Measurements from ENCODE around the gene TEX101.

The TEX101 gene

GRCh38 chr19:43455321-43456113 lies 40.8 kb downstream of the TEX101 start:
- ATAC-seq (no peak), DNase-seq (no peak)
- Mint-ChIP-seq H3K27me3 (no peaks in the 10 kb centered on the region), H3K4me3 (no peak overlapping the region), H3K27ac (peak overlapping the region in 1 of 2 donors; percentile 19), H3K4me1 (peaks cover 24% of the 10 kb centered on the region), H3K9me3 (peaks cover 7 to 9% of the 10 kb centered on the region in 2 donors)

DNA sequence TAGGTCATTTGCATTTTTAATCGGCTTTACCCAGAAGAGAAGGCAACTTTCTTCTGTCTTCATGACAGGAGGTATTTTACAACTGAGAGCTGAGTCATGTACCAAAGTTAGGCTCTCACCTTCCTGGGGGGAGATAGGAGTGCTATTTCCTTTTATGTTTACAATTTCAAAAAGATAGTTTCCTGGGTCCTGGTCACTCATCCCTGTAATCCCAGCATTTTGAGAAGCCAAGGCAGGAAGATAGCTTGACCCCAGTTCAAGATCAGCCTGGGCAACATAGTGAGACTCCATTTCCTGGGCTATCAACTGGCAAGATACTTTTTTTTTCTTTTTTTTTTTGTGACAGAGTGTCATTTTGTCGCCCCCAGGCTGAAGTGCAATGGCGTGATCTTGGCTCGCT lies 43.1 kb downstream of the TEX101 start:
- peaks cover 27% of the 10 kb centered on the region for H3K4me1 Mint-ChIP-seq
- ATAC-seq (no peak), DNase-seq (no peak)
- peaks cover under 1 to 1% of the 10 kb centered on the region in 2 donors for H3K9me3 Mint-ChIP-seq
- no peaks in the 10 kb centered on the region for H3K27me3 Mint-ChIP-seq
- no peak overlapping the region for H3K4me3 Mint-ChIP-seq
- H3K27ac Mint-ChIP-seq = peak overlapping the region in 1 of 2 donors; percentile 40

- Mint-ChIP-seq H3K4me1 (peaks cover 39% of the 10 kb centered on the region), H3K9me3 (no peaks in the 10 kb centered on the region), H3K4me3 (peak overlapping the region in 1 of 2 donors; percentile 57), H3K27me3 (no peaks in the 10 kb centered on the region), H3K27ac (no peak overlapping the region)
- ATAC-seq = no peak
- DNase-seq = no peak
Measured at GRCh38 chr19:43460362-43461016, 45.8 kb downstream of the TEX101 start.

DNA sequence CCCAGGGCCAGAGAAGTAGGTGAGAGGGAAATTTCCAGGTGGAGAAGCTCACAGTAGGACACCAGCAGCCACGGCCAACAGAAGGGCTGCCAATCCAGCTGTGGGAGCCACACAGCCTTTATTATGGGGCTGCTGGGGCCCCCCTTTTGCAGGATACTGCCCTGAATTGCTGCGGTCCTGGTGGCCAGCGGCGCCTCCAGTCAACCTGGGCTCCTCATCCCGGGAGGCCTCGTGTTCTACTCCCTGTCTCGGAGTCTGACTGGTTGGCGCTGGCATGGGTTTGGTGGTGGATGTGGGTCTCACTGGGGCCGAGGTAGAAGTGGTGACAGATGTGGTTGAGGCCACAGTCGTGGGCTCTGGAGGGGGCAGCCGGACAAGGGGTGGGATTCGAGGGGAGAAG lies 46.6 kb downstream of the TEX101 start:
- Mint-ChIP-seq H3K27ac (peak overlapping the region in 1 of 2 donors; percentile 73), H3K4me3 (peak overlapping the region in 1 of 2 donors; percentile 57), H3K9me3 (no peaks in the 10 kb centered on the region), H3K27me3 (no peaks in the 10 kb centered on the region), H3K4me1 (peaks cover 40% of the 10 kb centered on the region)
- ATAC-seq = no peak
- no peak for DNase-seq

DNA sequence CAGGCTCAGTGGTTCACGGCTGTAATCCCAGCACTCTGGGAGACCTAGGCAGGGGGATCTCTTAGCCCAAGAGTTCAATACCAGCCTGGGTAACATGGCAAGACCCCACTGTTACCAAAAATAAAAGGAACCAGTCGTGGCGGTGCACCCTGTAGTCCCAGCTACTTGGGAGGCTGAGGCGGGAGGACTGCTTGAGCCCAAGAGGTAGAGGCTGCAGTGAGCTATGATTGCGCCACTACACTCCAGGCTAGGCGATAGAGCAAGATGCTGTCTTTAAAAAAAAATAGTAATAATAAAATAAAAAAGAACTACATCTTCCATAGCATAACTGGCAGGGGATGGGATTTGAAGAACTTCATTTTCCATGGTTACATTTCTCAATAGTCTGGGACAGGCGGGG lies 47.7 kb downstream of the TEX101 start:
- Mint-ChIP-seq H3K27me3 (no peaks in the 10 kb centered on the region), H3K27ac (no peak overlapping the region), H3K4me3 (peak overlapping the region; percentile 86 to 91), H3K4me1 (peaks cover 44% of the 10 kb centered on the region), H3K9me3 (no peaks in the 10 kb centered on the region)
- ATAC-seq (no peak), DNase-seq (no peak)

- H3K4me1 Mint-ChIP-seq = peaks cover 49% of the 10 kb centered on the region
- no peaks in the 10 kb centered on the region for H3K27me3 Mint-ChIP-seq
- DNase-seq (no peak), ATAC-seq (no peak)
- no peaks in the 10 kb centered on the region for H3K9me3 Mint-ChIP-seq
- H3K4me3 Mint-ChIP-seq = peak overlapping the region; percentile 86 to 91
- peak overlapping the region; percentile 42 to 71 for H3K27ac Mint-ChIP-seq
Measured at GRCh38 chr19:43462785-43463380, 48.2 kb downstream of the TEX101 start.

DNA sequence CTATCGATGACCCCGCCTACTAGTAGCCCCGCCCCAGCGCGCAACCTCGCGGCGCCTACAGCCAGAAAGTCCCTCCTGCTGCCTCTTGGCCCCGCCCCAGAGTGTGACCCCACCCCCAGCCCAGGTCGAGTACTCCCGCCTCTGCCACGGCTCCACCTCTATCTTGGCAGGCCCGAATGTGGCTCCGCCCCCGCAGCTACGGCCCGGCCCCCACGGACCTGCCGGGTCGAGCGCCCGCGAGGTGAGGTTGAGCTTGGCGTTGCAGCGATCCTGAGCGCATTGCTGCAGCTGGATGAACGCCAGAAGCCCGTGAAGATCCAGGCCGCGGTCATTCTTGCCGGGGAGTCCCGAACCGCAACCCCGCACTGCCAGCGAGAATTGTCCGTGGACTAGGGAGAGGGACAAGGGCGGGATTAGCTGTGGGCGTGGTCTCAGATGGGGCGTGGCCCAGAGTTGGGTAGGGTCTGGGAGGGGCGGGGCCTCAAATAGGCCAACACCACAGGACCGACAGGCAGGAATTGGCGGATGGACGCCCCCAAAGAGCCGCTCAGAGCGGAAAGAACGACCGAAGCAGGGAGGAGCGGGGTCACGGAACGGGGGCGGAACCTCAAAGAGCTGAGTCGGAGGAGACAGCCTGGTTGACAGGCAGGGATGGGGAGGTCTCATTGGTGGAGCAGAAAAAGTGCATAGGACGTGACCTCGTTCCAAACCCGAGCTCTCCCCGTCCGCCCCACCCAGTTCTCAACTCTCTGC lies 48.9 kb downstream of the TEX101 start:
- no peaks in the 10 kb centered on the region for H3K27me3 Mint-ChIP-seq
- H3K4me1 Mint-ChIP-seq = peaks cover 56% of the 10 kb centered on the region
- DNase-seq = peak; percentile 98
- peak; percentile 89 for ATAC-seq
- H3K9me3 Mint-ChIP-seq = no peaks in the 10 kb centered on the region
- H3K4me3 Mint-ChIP-seq = peak overlapping the region; percentile 86 to 91
- H3K27ac Mint-ChIP-seq = peak overlapping the region; percentile 88 to 96

DNA sequence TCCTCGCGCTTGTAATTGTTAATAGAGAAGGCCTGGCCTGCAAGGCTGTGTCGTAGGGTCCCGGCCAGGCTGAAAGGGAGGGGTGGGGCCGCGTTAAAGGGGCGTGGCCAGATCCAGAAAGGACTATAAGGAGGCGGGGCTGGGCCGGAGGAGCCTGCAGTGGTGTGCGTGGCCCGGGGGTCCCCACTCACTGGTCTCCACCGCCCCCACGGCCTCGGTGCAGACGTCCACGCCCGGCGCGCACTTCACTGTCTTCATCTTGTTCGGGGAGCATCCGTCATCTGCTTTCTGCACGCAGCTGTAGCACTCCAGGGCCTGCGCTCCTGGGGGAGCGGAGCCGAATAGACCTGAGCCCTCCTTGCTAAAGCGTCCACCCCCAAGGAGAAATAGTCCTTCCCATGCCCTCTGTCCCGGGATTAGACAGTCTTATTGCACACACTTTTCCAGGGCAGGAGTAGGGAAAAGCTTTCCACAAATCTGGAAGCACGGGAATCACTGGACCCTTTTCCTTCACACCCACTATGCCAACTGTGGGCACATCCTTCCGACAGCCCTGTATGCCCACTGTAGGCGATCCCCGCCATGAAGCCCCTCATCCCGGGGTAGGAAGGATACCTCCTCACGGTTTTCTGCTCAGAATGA lies 49.6 kb downstream of the TEX101 start:
- H3K4me1 Mint-ChIP-seq = peaks cover 63% of the 10 kb centered on the region
- DNase-seq (no peak), ATAC-seq (peak; percentile 63)
- H3K4me3 Mint-ChIP-seq = peak overlapping the region; percentile 86 to 91
- H3K9me3 Mint-ChIP-seq = no peaks in the 10 kb centered on the region
- peak overlapping the region; percentile 88 to 96 for H3K27ac Mint-ChIP-seq
- no peaks in the 10 kb centered on the region for H3K27me3 Mint-ChIP-seq

DNA sequence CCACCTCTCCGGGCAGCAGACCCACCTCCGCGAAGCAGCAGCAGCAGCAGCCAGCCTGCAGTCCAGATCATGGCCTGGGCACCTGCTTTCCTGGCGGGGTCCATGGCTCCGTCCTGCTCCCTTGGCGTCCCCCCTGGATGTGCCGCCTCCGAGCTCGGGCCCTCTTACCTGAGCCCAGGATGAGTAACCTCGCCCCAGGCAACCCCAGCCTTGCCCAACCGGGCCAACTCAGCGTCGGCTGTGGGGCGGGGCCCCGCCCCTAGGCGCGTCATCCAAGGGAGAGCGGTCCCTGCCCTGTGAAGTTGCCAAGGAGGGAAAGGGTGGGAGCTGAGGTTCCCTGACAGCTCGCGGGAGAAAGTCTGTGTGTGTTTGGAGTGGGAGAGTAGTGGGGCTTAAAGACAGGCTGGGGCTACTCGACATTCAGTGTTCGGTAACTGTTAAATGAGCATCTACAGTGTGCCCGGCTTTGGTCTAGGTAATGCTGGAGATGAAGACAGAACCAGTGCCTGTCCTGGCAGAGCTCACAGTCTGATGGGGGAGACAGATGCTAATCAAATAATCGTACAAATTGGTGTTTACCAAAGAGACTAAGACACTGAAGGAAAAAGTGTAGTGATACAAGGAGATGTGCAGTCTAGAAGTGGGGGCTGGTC lies 50.9 kb downstream of the TEX101 start, which contains the start of gene LYPD3:
TSS of gene LYPD3 (minus strand) at position 141 of the 653 bp plus-strand sequence. CDS start at position 104, 37 bp downstream.
- ATAC-seq (no peak), DNase-seq (no peak)
- no peaks in the 10 kb centered on the region for H3K27me3 Mint-ChIP-seq
- peak within 1 kb of the TSS in 1 of 2 donors; percentile 31 for H3K27ac Mint-ChIP-seq
- H3K4me3 Mint-ChIP-seq = peak within 1 kb of the TSS; percentile 86 to 91
- H3K9me3 Mint-ChIP-seq = no peaks in the 10 kb centered on the region
- H3K4me1 Mint-ChIP-seq = peaks cover 73% of the 10 kb centered on the region

DNA sequence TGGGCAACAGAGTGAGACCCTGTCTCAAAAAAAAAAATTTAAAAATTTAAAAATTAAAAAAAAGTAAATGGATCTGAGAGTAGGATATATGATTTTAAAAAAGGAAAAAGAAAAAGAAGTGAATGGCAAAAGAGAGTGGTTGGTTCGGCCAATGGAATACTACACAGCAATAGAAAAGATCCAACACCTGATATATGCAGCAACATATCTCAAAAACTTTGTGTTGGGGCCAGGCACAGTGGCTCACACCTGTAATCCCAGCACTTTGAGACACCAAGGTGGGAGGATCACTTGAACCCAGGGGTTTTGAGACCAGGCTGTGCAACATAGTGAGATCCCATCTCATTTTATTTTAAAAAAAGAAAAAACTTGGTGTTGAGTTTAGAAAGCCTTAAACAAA lies 52.1 kb downstream of the TEX101 start:
- peaks cover 73% of the 10 kb centered on the region for H3K4me1 Mint-ChIP-seq
- ATAC-seq = no peak
- no peak overlapping the region for H3K27ac Mint-ChIP-seq
- no peaks in the 10 kb centered on the region for H3K27me3 Mint-ChIP-seq
- no peaks in the 10 kb centered on the region for H3K9me3 Mint-ChIP-seq
- no peak for DNase-seq
- no peak overlapping the region for H3K4me3 Mint-ChIP-seq

DNA sequence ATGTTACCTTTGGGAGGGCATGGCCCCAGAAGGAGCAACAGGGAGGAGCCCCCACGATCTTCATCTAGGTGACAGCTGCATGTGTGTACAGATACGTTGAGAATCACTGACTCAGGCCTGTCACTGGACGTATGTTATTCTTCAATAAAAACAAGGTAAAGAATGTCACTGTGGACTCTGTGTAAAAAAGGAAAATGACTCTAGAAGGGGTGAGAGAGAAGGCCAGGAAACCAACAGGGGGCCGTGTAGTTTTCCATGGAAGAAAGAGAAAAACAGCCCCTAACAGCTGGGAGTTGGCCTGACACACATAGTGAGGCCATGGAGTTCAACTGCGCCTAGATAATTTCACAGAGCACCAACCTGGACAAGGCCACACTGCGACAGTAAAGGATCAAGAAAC lies 52.6 kb downstream of the TEX101 start:
- Mint-ChIP-seq H3K4me3 (no peak overlapping the region), H3K27ac (peak overlapping the region in 1 of 2 donors; percentile 79), H3K4me1 (peaks cover 71% of the 10 kb centered on the region), H3K9me3 (no peaks in the 10 kb centered on the region), H3K27me3 (no peaks in the 10 kb centered on the region)
- ATAC-seq (no peak), DNase-seq (no peak)

- H3K27me3 Mint-ChIP-seq = no peaks in the 10 kb centered on the region
- DNase-seq = no peak
- H3K4me3 Mint-ChIP-seq = no peak overlapping the region
- H3K4me1 Mint-ChIP-seq = peaks cover 73% of the 10 kb centered on the region
- H3K27ac Mint-ChIP-seq = peak overlapping the region in 1 of 2 donors; percentile 86
- H3K9me3 Mint-ChIP-seq = no peaks in the 10 kb centered on the region
- no peak for ATAC-seq
Measured at GRCh38 chr19:43467730-43468129, 53.0 kb downstream of the TEX101 start.
